Tibial nerve (tissue), 4 donors: Measurements from ENCODE around the gene LRP1. TPM values are rescaled to one million over a fixed set of nuclear protein-coding genes. Genes with fewer than 3 reads are reported as not detected.

Source experiments
- DNase-seq, 2 donors: peaks; one replicate each; pipeline ENCODE4 v3.0.0-alpha.2; 2019; ENCODE audit warnings: low spot score in 2 of 2
- H3K27ac ChIP-seq, 4 donors: fragments of 200-600 bp; sonication (generic) in 3 of 4; one replicate each; pipeline ENCODE4 v1.5.1; 2017 to 2019; ENCODE audit warnings: mild to moderate bottlenecking in 1 of 4
- H3K27me3 ChIP-seq, 2 donors: fragments of 200-600 bp; sonication (generic) in 1 of 2; one replicate each; pipeline versions ENCODE4 v1.5.1 to v1.6.0; 2017 to 2019
- H3K36me3 ChIP-seq, 3 donors: fragments of 200-600 bp; sonication (generic); one replicate each; pipeline ENCODE4 v1.5.1; 2018 to 2019
- H3K4me1 ChIP-seq, 4 donors: fragments of 200-600 bp; sonication (generic) in 3 of 4; one replicate each; pipeline ENCODE4 v1.5.1; 2017 to 2019
- H3K4me3 ChIP-seq, 4 donors: fragments of 200-600 bp; sonication (generic) in 3 of 4; one replicate each; pipeline ENCODE4 v1.5.1; 2017 to 2019; ENCODE audit warnings: mild to moderate bottlenecking in 1 of 4, moderate library complexity in 1 of 4
- H3K9me3 ChIP-seq, 4 donors: fragments of 200-600 bp; sonication (generic) in 3 of 4; one replicate each; pipeline ENCODE4 v1.5.1; 2017 to 2019
- CTCF ChIP-seq, 5 experiments: fragments of 200-600 bp in 3 of 5; fragments of 450-650 bp in 2 of 5; sonication (generic) in 3 of 5; IDR thresholded peaks; one replicate each; pipeline ENCODE4 v1.5.1; 2016 to 2019; ENCODE audit warnings: antibody characterized with exemption in 5 of 5, mild to moderate bottlenecking in 3 of 5, moderate library complexity in 2 of 5
- EP300 ChIP-seq, 2 donors: sonication (generic); formaldehyde crosslinking; IDR thresholded peaks; one replicate each; pipeline ENCODE4 v1.6.1; 2017; ENCODE audit warnings: antibody characterized with exemption in 2 of 2, mild to moderate bottlenecking in 1 of 2
- POLR2A ChIP-seq, 2 donors: fragments of 450-650 bp; IDR thresholded peaks; one replicate each; pipeline ENCODE4 v1.6.1; 2017; ENCODE audit warnings: antibody characterized with exemption in 2 of 2, mild to moderate bottlenecking in 2 of 2, moderate library complexity in 2 of 2
- WGBS, 2 donors: methylation state at CpG; one replicate each; pipeline ENCODE4 v1.1.5; 2018; 5-methylcytosine and 5-hydroxymethylcytosine counted together
- total RNA-seq, 4 donors: library from RNA; depleted of rRNA; stranded (reverse); fragments of >200 nt; gene quantifications; one replicate each; pipeline ENCODE4 v1.1.0, GENCODE V29; 2016

Gene LRP1
- total RNA-seq, 4 donors from 2014 or later, result 410 to 653 (median 527) TPM

DNA sequence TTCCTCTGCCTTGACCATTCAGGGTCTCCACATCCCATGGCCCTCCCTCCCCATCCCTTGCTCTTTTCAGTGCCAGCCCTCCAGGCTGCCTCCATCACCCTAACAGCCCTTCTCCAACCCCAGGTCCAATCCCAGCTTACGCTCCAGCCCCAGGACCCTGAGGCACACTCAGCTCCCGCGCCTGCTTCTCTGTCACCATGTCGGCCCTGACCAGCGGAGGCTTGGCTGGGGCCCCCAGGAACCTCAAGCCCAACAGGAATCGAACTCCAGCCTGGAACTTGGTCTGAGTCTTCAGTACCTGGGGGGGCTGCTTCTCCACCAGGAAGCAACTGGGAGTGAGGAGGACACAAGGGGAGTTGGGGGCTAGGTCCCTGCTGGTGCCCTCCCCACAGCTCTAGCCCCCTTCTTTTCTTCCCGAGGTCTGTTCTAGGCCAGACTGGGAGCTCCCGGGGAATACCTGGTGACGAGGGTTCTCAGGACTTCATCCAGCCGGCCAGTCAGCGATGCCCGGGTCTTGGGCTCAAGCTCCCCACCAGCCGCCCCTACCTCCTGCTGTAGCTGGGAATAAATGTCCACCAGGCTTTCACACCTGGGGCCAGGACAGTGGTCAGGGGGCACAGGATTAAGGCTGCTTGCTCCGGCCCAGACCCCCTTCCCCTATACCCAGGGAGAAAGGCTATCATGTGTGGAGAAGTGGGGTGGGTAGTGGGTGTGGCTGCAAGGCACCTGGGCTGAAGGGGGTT is 23.1 kb upstream of the LRP1 start:
- TF ChIP-seq CTCF (IDR thresholded peaks at IDR 0.05) (no peak), POLR2A (IDR thresholded peaks at IDR 0.05) (no peak), EP300 (IDR thresholded peaks at IDR 0.05) (no peak)
- Histone ChIP-seq H3K27ac (peak overlapping the region in 1 of 4 donors; percentile 7), H3K27me3 (no peaks in the 10 kb centered on the region), H3K4me1 (peaks cover 0 to 45% (median 30%) of the 10 kb centered on the region in 4 donors), H3K9me3 (no peaks in the 10 kb centered on the region), H3K36me3 (peaks cover 7 to 79% (median 26%) of the 10 kb centered on the region in 3 donors), H3K4me3 (no peak overlapping the region)
- no peak for DNase-seq
- 93 to 96% methylated on average over 6 to 14 of the region's 14 CpGs for WGBS, 2 donors

GRCh38 chr12:57106021-57106708 is 22.1 kb upstream of the LRP1 start:
- TF ChIP-seq POLR2A (IDR thresholded peaks at IDR 0.05) (no peak), EP300 (IDR thresholded peaks at IDR 0.05) (no peak), CTCF (IDR thresholded peaks at IDR 0.05) (no peak)
- H3K4me1 ChIP-seq, result peaks cover 0 to 45% (median 30%) of the 10 kb centered on the region in 4 donors
- peaks cover 7 to 71% (median 26%) of the 10 kb centered on the region in 3 donors for H3K36me3 ChIP-seq
- WGBS, 2 donors, result 78 to 80% methylated on average over 9 of the region's 9 CpGs
- H3K27me3 ChIP-seq, result no peaks in the 10 kb centered on the region
- peak overlapping the region in 1 of 4 donors; percentile 21 for H3K27ac ChIP-seq
- no peak for DNase-seq
- no peak overlapping the region for H3K4me3 ChIP-seq
- no peaks in the 10 kb centered on the region for H3K9me3 ChIP-seq

DNA sequence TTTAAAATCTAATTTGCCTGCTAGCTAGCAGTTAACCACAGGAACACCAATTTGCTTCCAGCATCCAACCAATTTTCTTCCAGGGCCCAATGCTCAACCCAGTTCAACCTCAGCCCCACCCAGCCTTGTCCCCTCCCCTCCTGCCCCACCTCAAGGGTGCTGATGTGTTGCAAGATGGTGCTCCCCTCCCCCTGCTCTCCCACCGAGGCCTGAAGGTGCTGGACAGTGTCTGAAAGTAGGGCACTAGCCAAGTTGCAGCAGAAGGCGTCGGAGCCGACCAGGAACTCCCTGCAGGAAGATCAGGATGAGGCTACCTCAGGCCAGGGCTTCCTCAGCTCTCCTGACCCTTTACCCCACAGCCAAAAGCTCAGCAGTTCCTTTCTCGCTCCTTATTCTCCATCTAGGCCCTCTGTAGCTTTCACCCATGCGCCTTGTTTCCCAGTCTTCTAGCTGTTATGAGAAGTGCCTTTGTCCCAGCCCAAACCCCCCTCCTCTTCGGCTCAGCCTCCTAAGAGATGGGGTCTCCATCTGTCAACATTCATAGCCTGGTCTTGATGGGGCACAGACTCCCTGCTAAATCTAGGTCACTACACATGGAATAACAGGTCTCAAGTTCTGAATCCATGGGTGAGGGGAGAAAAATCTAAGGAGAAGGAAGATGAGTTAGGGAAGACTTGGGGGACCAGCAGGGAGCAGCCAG is 20.7 kb upstream of the LRP1 start:
- Histone ChIP-seq H3K4me3 (no peak overlapping the region), H3K27ac (peak overlapping the region in 3 of 4 donors; percentile 40 to 99 (median 57)), H3K27me3 (no peaks in the 10 kb centered on the region), H3K4me1 (peaks cover 0 to 48% (median 31%) of the 10 kb centered on the region in 4 donors), H3K36me3 (peaks cover 7 to 57% (median 26%) of the 10 kb centered on the region in 3 donors), H3K9me3 (no peaks in the 10 kb centered on the region)
- DNase-seq, result no peak
- WGBS, 2 donors, result 37 to 51% methylated on average over 7 of the region's 7 CpGs
- no peak for TF ChIP-seq POLR2A (IDR thresholded peaks at IDR 0.05)

- Histone ChIP-seq H3K27ac (peak overlapping the region; percentile 99), H3K36me3 (peaks cover 7 to 40% (median 17%) of the 10 kb centered on the region in 3 donors), H3K4me1 (peaks cover 0 to 51% (median 32%) of the 10 kb centered on the region in 4 donors), H3K4me3 (peak overlapping the region; percentile 53 to 94 (median 68)), H3K27me3 (no peaks in the 10 kb centered on the region), H3K9me3 (no peaks in the 10 kb centered on the region)
- no peak for DNase-seq
- WGBS, 2 donors, result 46% methylated on average over 7 of the region's 7 CpGs
- TF ChIP-seq EP300 (IDR thresholded peaks at IDR 0.05) (no peak), CTCF (IDR thresholded peaks at IDR 0.05) (no peak)
Measured at GRCh38 chr12:57109207-57110103, 18.8 kb upstream of the LRP1 start.
